NB4 (cell line): ENCODE data around the gene PPP1R2.

ENCODE experiments used
- DNase-seq: peaks from one replicate; pipeline ENCODE4 v3.0.0; 2010; ENCODE audit warnings: low read depth
- H3K4me3 ChIP-seq: one replicate; pipeline ENCODE4 v1.5.1; 2011; ENCODE audit warnings: mild to moderate bottlenecking, low read depth, low read length, moderate library complexity
- MYC ChIP-seq: IDR thresholded peaks from 2 replicates; pipeline ENCODE4 v1.6.1; 2011; ENCODE audit warnings: low read depth, low read length
- POLR2A ChIP-seq: IDR thresholded peaks from 2 replicates; pipeline ENCODE4 v1.6.1; 2011; ENCODE audit warnings: mild to moderate bottlenecking; ENCODE audit not compliant: insufficient read length; ENCODE audit errors: extremely low read depth
- TF ChIP-seq, protein P1 (sequence below): IDR thresholded peaks from 2 replicates; pipeline ENCODE4 v1.6.1; 2011; ENCODE audit warnings: low read depth, low read length
- TF ChIP-seq, protein P2 (sequence below): IDR thresholded peaks from one replicate; pipeline ENCODE4 v1.5.1; 2012; ENCODE audit warnings: low read depth, low read length

Gene PPP1R2

DNA sequence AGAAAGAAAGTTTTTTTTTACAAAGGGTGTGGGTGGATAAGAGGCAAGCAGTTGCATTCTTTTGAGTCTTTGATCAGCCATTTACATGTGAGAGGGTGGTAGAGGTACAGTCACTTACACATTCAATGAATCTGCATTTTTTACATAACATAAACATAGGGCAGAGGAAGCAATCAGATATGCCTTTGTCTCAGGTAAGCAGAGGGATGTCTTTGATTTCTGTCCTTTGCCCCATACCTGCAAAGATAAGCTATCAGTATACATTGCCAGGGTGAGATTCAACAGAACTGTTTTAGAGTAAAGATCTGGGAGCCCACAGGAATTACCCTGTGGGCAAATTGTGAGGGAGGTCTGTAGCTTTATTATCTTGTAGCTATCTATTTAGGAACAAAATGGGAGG lies 5.4 kb upstream of the PPP1R2 start:
- TF ChIP-seq POLR2A (no peak), MYC (no peak)
- TF ChIP-seq, protein P1, sequence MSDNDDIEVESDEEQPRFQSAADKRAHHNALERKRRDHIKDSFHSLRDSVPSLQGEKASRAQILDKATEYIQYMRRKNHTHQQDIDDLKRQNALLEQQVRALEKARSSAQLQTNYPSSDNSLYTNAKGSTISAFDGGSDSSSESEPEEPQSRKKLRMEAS, result no peak
- TF ChIP-seq, protein P2, sequence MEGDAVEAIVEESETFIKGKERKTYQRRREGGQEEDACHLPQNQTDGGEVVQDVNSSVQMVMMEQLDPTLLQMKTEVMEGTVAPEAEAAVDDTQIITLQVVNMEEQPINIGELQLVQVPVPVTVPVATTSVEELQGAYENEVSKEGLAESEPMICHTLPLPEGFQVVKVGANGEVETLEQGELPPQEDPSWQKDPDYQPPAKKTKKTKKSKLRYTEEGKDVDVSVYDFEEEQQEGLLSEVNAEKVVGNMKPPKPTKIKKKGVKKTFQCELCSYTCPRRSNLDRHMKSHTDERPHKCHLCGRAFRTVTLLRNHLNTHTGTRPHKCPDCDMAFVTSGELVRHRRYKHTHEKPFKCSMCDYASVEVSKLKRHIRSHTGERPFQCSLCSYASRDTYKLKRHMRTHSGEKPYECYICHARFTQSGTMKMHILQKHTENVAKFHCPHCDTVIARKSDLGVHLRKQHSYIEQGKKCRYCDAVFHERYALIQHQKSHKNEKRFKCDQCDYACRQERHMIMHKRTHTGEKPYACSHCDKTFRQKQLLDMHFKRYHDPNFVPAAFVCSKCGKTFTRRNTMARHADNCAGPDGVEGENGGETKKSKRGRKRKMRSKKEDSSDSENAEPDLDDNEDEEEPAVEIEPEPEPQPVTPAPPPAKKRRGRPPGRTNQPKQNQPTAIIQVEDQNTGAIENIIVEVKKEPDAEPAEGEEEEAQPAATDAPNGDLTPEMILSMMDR, result no peak
- H3K4me3 ChIP-seq, result no peak overlapping the region
- no peak for DNase-seq

DNA sequence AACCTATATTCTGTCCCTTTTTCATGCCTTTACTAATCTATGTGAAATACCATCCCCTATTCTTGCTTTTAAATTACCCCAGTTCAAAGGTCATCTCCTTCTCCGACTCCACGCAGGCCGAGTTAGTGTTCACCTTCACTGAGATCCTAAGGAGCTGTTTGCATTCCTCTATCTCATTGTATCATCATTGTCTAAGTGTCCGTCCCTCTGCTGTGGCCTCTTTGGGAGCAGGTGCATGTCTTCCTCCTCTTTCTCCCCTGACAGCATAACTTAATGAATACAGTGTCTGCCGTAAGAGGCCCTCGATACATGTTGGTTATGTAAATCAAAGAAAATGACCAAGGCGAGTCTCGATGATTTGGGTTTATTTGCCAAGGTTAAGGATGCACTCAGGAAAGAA lies 4.9 kb upstream of the PPP1R2 start:
- H3K4me3 ChIP-seq, result no peak overlapping the region
- TF ChIP-seq, protein P1, result no peak
- TF ChIP-seq MYC (no peak), POLR2A (no peak)
- TF ChIP-seq, protein P2, result no peak
- no peak for DNase-seq

DNA sequence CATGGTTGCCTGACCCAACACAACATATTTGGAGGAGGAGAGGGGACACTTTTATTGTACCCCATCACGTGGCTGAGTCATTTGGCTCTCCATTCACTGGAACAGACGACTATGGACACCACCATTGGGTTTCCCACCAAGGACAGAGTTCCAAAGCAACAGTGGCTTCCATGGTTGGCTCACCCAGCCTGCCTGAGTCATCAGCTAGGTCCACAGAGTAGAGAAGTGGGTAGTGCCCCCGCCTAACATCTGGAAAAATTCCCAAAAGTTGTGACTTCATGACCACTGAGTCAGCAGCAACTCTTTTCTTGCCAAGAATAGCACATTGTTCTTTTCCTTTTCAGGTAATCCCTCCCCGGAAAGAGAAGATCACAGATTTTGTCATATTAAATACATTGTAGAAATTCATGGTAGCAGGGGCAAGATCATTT lies 3.0 kb upstream of the PPP1R2 start:
- H3K4me3 ChIP-seq, result no peak overlapping the region
- TF ChIP-seq, protein P2, result no peak
- TF ChIP-seq, protein P1, result no peak
- TF ChIP-seq MYC, result no peak
- TF ChIP-seq POLR2A, result no peak
- no peak for DNase-seq

DNA sequence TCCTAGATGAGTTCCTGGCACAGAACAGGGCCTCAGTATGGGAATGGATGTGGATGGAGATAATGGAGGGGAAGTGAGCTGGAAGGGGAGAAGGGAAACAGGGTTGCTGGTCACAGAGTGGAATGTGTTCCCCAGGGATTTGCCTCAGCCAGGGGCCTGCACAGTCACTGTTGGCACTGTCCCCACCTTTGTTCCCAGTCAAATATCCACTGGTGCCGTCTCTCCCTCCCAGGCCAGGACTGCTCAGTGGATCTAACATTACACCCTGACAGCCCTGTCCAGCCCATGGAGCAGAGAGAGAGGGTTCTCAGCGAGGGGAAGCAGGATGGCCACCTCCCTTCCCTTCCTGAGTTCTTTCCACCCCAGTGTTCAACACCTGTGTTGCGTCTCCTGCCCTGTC lies 1.5 kb upstream of the PPP1R2 start:
- DNase-seq, result no peak
- TF ChIP-seq MYC, result no peak
- TF ChIP-seq POLR2A, result no peak
- TF ChIP-seq, protein P1, result no peak
- TF ChIP-seq, protein P2, result no peak
- no peak overlapping the region for H3K4me3 ChIP-seq

DNA sequence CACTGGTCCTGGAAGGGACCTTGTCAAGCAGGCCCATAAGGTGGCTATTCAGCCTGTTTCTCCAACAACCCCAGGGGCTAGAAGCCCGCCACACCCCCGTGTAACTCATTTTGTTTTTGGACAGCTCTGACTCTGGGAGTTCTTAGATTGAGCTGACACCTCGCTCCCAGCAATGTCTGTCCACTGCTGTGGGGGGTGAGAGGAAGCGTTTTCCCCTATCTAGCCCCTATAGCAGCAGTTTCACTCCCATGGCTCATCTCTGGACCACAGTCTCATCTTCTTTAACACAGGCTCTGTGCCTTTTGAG lies 1.1 kb upstream of the PPP1R2 start:
- TF ChIP-seq, protein P2, result no peak
- TF ChIP-seq POLR2A, result no peak
- H3K4me3 ChIP-seq, result no peak overlapping the region
- DNase-seq, result no peak

DNA sequence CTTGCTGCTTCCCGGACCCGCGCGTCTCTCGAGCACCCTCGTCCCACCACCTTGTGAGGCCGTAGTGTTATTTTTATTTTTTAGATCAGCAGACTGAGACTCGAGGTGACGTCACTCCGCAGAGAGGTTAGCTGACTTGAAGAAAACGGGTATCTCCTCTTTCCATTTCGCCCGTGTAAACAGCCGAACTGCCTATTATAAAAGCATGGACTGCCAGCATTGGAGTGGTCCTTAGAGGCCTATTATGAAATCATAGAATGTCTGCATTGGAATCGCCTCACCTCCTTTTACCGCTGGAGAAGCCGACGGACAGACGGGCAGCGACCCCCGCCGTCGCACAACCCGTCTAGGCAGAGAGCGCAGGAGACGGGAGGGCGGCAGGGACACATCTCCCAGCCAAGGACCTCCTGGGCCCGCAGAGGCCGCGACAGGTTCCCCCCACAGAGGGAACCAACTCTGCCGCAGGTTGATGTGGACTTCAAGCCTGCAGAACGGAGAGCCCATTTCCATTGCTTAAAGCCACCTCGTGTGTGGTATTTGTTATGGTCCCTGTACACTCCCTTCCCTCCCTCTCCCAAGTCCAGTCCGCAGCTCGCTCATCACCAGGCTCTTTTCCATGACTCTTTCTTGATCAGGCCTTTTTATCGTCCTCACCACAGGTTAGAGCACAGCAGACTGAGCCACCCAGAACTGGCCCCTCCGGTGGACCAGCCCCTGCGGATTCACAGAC lies 540 bp upstream of the PPP1R2 start:
- DNase-seq, result no peak
- TF ChIP-seq, protein P2, result no peak
- TF ChIP-seq POLR2A (no peak), MYC (no peak)
- TF ChIP-seq, protein P1, result no peak
- H3K4me3 ChIP-seq, result peak overlapping the region; percentile 76
